Measurements from ENCODE around the gene PALLD. TPM values are rescaled to one million over a fixed set of nuclear protein-coding genes. Genes with fewer than 3 reads are reported as not detected.

Gene PALLD
- total RNA-seq, 1 donor from 2014 or later: 15.3 TPM

DNA sequence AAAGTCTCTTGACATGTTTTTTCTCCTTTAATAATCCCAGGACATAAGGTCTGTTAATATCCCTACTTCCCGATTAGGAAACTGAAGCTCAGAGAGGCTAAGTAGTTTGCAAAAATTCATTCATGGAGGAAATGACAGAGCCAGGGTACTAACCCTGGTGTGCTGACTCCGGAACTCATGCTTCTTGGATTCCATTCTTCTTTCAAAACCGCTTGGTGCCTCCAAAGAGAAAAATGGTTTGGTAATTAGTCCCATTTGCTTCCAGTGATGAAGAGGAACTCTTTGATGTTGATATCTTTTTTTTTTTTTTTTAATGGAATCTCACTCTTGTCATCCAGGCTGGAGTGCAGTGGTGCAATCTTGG is 146.9 kb downstream of the PALLD start:
- no peak for DNase-seq (ENCODE audit: low read depth in 2 of 2)

GRCh38 chr4:168646001-168646768 is 149.3 kb downstream of the PALLD start:
- no peak for DNase-seq (ENCODE audit: low read depth in 2 of 2)

- DNase-seq (ENCODE audit: low read depth in 2 of 2): no peak
Measured at GRCh38 chr4:168647646-168648375, 151.0 kb downstream of the PALLD start.

GRCh38 chr4:168648494-168648893 is 151.6 kb downstream of the PALLD start:
- DNase-seq (ENCODE audit: low read depth in 2 of 2): no peak

DNA sequence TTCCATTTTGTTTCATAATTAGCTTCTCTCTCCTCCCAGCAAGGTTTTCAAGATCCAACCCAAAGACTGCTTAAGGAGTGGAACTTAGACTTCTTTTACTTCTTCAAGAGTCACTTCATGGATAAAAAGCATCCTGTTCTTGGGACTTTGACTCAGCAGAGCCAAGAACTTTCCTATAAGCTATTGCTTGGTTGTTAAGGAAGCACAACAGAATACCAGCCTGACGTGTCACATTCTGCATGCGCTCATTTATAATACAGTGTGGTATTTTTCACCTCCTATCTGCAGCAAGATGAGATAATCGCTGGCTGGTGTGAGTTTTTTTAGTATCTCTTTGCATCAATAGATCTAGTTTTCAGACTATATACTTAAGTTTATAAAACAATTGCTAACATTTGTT is 152.1 kb downstream of the PALLD start:
- peak in 1 of 2 donors; percentile 60 for DNase-seq (ENCODE audit: low read depth in 2 of 2)

- DNase-seq (ENCODE audit: low read depth in 2 of 2): no peak
Measured at GRCh38 chr4:168651374-168651773, 154.5 kb downstream of the PALLD start.

- no peak for DNase-seq (ENCODE audit: low read depth in 2 of 2)
Measured at GRCh38 chr4:168651864-168652263, 155.0 kb downstream of the PALLD start.

- DNase-seq (ENCODE audit: low read depth in 2 of 2): no peak
Measured at GRCh38 chr4:168652755-168653154, 155.9 kb downstream of the PALLD start.

DNA sequence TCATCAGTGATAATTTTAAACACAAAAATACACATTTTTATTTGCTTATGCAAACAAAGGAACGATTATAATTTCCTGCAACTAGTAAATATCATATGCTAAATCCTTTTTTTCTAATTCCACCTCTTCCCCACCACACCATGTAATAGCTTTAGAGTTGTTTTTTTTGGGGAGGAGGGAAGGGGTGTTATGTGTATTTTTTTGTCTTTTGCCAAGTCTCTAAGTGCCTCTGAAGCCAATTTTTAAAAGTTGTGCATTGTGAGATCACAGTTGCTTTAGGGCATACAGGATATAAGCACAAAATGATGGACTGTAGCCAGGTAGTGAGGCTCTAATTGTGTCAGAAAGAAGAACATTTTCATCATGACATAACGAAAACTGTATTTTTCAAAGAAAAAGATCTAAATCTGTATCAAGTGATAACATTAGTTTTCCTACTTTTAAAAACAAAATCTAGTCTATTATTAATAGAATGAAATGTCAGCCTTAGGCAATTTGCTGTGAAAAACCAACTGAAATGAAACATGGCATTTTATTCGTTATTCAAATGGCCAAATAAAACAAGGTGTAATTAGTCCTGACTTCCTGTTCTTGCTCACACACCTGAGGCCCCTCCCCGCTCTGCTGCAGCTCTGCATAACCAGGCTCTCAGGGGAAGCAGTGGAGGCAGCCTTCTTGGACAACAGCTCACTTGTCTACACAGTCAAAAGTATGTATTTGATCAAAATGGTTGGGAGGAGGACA is 157.4 kb downstream of the PALLD start:
- DNase-seq (ENCODE audit: low read depth in 2 of 2): peak; percentile 15 to 24

DNA sequence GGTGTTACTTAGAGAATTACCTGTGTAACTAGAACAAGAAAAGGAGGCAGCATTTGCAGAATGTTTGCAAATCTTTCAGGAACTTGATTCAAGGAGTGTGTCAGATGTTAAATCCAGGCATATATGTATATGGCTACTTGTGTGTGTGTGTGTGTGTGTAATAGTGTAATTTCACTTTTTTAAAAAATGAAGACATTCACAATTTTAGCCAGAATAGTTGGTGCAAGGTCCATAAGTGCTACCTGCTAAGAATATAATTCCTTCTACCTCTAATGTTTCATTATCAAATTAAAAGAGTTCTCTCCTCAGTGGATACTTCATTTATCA is 158.0 kb downstream of the PALLD start:
- DNase-seq (ENCODE audit: low read depth in 2 of 2): no peak

GRCh38 chr4:168655182-168655581 is 158.3 kb downstream of the PALLD start:
- DNase-seq (ENCODE audit: low read depth in 2 of 2): no peak

- peak; percentile 30 to 38 for DNase-seq (ENCODE audit: low read depth in 2 of 2)
Measured at GRCh38 chr4:168656055-168656660, 159.3 kb downstream of the PALLD start.

- DNase-seq (ENCODE audit: low read depth in 2 of 2): no peak
Measured at GRCh38 chr4:168656946-168657473, 160.2 kb downstream of the PALLD start.

- DNase-seq (ENCODE audit: low read depth in 2 of 2): no peak
Measured at GRCh38 chr4:168658751-168659150, 161.9 kb downstream of the PALLD start.

- no peak for DNase-seq (ENCODE audit: low read depth in 2 of 2)
Measured at GRCh38 chr4:168659741-168660465, 163.1 kb downstream of the PALLD start.

- DNase-seq (ENCODE audit: low read depth in 2 of 2): no peak
Measured at GRCh38 chr4:168662297-168662984, 165.6 kb downstream of the PALLD start.

- no peak for DNase-seq (ENCODE audit: low read depth in 2 of 2)
Measured at GRCh38 chr4:168664242-168664891, 167.5 kb downstream of the PALLD start.

DNA sequence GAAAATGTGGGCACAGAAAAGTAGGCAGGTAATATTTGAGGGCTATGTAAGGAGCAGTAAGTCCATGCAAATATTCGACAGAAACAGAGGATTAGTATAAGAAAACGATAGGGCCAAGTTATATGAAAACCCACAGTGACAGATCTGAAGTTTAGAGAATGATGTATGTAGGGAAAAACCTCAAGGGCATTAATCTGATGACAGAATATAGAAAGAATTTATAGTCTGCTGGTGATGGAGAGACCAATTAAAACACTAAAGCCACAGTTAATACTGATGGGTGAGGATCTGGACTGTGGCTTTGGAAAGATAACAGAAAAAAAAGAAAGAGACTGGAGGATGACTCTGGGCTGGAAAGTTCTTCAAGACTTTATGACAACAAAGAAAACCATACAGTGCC is 169.7 kb downstream of the PALLD start:
- DNase-seq (ENCODE audit: low read depth in 2 of 2): no peak

DNA sequence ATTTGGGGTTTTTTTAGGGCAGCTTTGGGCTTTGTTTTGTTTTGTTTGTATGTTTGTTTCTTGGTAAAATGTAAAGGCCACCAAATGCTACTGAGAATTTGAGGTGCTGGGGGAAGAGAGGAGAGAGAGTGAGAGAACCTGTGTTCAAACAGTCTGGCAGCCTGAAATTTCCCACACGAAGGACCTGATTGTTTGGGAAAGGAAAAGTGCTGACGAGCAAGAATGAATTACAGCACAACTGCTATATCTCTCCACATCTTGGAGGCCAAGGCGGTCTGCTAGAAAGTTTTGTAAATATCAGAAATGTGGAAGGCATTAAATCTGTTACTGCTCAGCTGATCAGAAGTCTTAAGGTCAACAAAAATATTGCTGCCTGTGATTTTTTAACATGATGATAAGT is 170.5 kb downstream of the PALLD start:
- DNase-seq (ENCODE audit: low read depth in 2 of 2): peak in 1 of 2 donors; percentile 12

GRCh38 chr4:168667921-168668320 is 171.1 kb downstream of the PALLD start:
- DNase-seq (ENCODE audit: low read depth in 2 of 2): peak; percentile 59 to 75
